IMR-90 (cell line): Measurements from ENCODE around the gene BRI3BP.

Source experiments
- BHLHE40 ChIP-seq: fragments of 150-350 bp; IDR thresholded peaks from 2 replicates; pipeline ENCODE4 v1.6.1; 2016; ENCODE audit warnings: mild to moderate bottlenecking, low read depth, low read length
- CTCF ChIP-seq: conservative IDR thresholded peaks from 2 replicates; pipeline ENCODE4 v1.5.1; 2012; ENCODE audit warnings: mild to moderate bottlenecking, low read depth, low read length, improper control_type of control experiment
- FOS ChIP-seq: fragments of 150-350 bp; IDR thresholded peaks from 2 replicates; pipeline ENCODE4 v1.6.1; 2016; ENCODE audit warnings: low read depth, low read length
- MAFK ChIP-seq: IDR thresholded peaks from 2 replicates; pipeline ENCODE4 v1.6.1; 2012; ENCODE audit warnings: low read depth, low read length, improper control_type of control experiment
- NFE2L2 ChIP-seq: fragments of 150-350 bp; IDR thresholded peaks from 2 replicates; pipeline ENCODE4 v1.6.1; 2016; ENCODE audit warnings: low read depth, mild to moderate bottlenecking, low read length
- POLR2A ChIP-seq: IDR thresholded peaks from 2 replicates; pipeline ENCODE4 v1.6.1; 2012; ENCODE audit warnings: mild to moderate bottlenecking, low read depth, low read length
- RAD21 ChIP-seq: IDR thresholded peaks from 2 replicates; pipeline ENCODE4 v1.6.1; 2012; ENCODE audit warnings: low read length, improper control_type of control experiment
- RCOR1 ChIP-seq: IDR thresholded peaks from 2 replicates; pipeline ENCODE4 v1.6.1; 2012; ENCODE audit warnings: mild to moderate bottlenecking, low read length, improper control_type of control experiment; ENCODE audit not compliant: insufficient replicate concordance

- TF ChIP-seq RCOR1 (no peak), CTCF (no peak), FOS (no peak), MAFK (no peak), RAD21 (no peak), POLR2A (no peak), NFE2L2 (no peak), BHLHE40 (no peak)
These were observed 85.6 kb downstream of the BRI3BP start for GRCh38 chr12:125079084-125079483.
